Measurements from ENCODE around the gene COL20A1. TPM values are rescaled to one million over a fixed set of nuclear protein-coding genes. Genes with fewer than 3 reads are reported as not detected.

Gene COL20A1
- total RNA-seq, 4 donors from 2014 or later: 0.20 to 0.44 TPM; not detected in 2

DNA sequence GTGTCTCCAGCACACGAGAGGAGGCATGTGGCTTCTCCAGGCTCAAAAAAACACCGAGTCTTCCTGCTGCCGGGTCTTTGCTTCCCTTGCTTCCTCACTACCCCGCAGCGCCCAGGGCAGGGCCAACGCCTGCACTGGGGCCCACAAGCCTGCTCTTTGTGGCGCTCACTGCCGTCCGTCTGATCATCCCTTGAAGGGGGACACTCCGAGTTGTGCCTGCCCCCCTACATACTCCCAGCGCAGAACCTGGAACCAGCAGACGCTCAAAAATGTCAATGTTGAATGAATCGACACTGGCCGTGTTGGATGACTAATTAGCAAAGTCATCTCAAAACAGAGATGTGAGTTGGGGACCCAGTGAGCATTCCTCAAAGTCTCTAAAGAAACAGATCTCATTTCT lies 28.5 kb upstream of the COL20A1 start:
- 35 to 36% methylated on average over 12 to 14 of the region's 14 CpGs for WGBS, 2 donors
- Histone ChIP-seq H3K27ac (no peak overlapping the region), H3K4me1 (peaks cover 0 to 30% (median 0%) of the 10 kb centered on the region in 4 donors), H3K27me3 (peaks cover 0 to 71% of the 10 kb centered on the region in 2 donors), H3K4me3 (no peak overlapping the region), H3K9me3 (no peaks in the 10 kb centered on the region), H3K36me3 (no peaks in the 10 kb centered on the region)
- DNase-seq (ENCODE audit: low spot score in 2 of 2): no peak
- TF ChIP-seq EP300 (IDR thresholded peaks at IDR 0.05) (no peak), POLR2A (IDR thresholded peaks at IDR 0.05) (no peak)
- TF ChIP-seq, protein P1, sequence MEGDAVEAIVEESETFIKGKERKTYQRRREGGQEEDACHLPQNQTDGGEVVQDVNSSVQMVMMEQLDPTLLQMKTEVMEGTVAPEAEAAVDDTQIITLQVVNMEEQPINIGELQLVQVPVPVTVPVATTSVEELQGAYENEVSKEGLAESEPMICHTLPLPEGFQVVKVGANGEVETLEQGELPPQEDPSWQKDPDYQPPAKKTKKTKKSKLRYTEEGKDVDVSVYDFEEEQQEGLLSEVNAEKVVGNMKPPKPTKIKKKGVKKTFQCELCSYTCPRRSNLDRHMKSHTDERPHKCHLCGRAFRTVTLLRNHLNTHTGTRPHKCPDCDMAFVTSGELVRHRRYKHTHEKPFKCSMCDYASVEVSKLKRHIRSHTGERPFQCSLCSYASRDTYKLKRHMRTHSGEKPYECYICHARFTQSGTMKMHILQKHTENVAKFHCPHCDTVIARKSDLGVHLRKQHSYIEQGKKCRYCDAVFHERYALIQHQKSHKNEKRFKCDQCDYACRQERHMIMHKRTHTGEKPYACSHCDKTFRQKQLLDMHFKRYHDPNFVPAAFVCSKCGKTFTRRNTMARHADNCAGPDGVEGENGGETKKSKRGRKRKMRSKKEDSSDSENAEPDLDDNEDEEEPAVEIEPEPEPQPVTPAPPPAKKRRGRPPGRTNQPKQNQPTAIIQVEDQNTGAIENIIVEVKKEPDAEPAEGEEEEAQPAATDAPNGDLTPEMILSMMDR (IDR thresholded peaks at IDR 0.05): no peak

DNA sequence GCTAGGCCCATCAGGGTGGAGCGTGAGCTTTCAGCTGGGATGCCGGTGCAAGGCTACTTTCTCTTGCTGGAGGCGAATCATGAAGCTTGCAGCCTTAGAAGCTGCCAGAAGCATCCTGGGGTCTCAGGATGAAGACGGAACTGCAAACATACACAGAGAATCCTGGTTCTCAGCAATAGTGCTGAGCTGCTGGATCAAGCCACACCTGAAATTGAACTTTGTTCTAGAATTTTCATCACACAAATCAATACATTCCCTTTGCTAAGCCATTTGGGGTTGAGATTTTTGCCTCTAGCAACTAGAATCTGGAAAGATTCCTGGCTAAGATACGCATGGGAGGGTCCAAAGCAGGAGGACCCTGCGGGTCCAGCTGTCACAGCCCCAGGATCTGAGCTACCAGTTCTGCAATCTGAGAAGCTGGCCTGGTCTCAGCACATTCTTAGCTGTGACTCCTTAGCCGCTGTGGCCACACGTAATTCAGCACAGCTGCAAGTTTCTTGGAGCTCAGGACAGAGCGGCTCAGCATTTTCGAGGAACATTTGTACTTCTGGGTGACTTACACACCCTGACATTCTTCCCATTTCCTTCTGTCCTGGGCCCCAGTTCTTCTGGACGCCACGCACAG lies 27.0 kb upstream of the COL20A1 start:
- no peak for DNase-seq (ENCODE audit: low spot score in 2 of 2)
- 79 to 83% methylated on average over 10 to 12 of the region's 12 CpGs for WGBS, 2 donors

GRCh38 chr20:63267691-63268090 lies 25.3 kb upstream of the COL20A1 start:
- H3K27ac ChIP-seq: no peak overlapping the region
- no peaks in the 10 kb centered on the region for H3K9me3 ChIP-seq
- 44 to 75% methylated on average over 6 to 9 of the region's 9 CpGs for WGBS, 2 donors
- peaks cover 0 to 22% (median 6%) of the 10 kb centered on the region in 4 donors for H3K4me1 ChIP-seq
- TF ChIP-seq, protein P1 (IDR thresholded peaks at IDR 0.05): no peak
- TF ChIP-seq EP300 (IDR thresholded peaks at IDR 0.05): no peak
- DNase-seq (ENCODE audit: low spot score in 2 of 2): no peak
- peaks cover 0 to 39% of the 10 kb centered on the region in 2 donors for H3K27me3 ChIP-seq
- H3K4me3 ChIP-seq: no peak overlapping the region
- H3K36me3 ChIP-seq: no peaks in the 10 kb centered on the region

More for the DNA sequence above, 27.0 kb upstream of the COL20A1 start:
- Histone ChIP-seq H3K9me3 (no peaks in the 10 kb centered on the region), H3K27ac (no peak overlapping the region), H3K4me3 (no peak overlapping the region), H3K36me3 (no peaks in the 10 kb centered on the region), H3K27me3 (peaks cover 0 to 56% of the 10 kb centered on the region in 2 donors), H3K4me1 (peaks cover 0 to 25% (median 0%) of the 10 kb centered on the region in 4 donors)
- TF ChIP-seq POLR2A (IDR thresholded peaks at IDR 0.05): no peak
- TF ChIP-seq, protein P1 (IDR thresholded peaks at IDR 0.05): no peak

DNA sequence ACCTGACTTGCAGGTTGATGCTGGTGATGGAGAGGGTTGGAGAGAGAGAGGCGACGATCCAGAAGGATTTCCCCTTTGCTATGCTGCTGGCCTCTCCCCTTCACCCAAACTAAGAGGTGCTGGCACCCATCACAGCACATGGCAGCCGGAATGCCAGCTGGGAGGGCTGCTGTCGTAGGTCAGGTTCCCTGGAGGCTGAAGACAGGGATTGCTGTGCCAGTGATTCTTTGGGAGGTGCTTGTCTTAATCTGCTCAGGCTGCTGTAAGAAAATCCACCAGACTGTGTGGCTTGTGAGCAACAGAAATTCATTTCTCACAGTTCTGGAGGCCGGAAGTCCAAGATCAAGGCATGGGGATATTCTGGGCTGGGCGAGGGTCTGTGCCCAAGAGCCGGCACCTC lies 24.7 kb upstream of the COL20A1 start:
- WGBS, 2 donors: 45 to 50% methylated on average over 6 to 7 of the region's 7 CpGs
- TF ChIP-seq EP300 (IDR thresholded peaks at IDR 0.05): no peak
- TF ChIP-seq, protein P1 (IDR thresholded peaks at IDR 0.05): no peak
- no peak for TF ChIP-seq POLR2A (IDR thresholded peaks at IDR 0.05)
- H3K4me1 ChIP-seq: peaks cover 0 to 22% (median 6%) of the 10 kb centered on the region in 4 donors

DNA sequence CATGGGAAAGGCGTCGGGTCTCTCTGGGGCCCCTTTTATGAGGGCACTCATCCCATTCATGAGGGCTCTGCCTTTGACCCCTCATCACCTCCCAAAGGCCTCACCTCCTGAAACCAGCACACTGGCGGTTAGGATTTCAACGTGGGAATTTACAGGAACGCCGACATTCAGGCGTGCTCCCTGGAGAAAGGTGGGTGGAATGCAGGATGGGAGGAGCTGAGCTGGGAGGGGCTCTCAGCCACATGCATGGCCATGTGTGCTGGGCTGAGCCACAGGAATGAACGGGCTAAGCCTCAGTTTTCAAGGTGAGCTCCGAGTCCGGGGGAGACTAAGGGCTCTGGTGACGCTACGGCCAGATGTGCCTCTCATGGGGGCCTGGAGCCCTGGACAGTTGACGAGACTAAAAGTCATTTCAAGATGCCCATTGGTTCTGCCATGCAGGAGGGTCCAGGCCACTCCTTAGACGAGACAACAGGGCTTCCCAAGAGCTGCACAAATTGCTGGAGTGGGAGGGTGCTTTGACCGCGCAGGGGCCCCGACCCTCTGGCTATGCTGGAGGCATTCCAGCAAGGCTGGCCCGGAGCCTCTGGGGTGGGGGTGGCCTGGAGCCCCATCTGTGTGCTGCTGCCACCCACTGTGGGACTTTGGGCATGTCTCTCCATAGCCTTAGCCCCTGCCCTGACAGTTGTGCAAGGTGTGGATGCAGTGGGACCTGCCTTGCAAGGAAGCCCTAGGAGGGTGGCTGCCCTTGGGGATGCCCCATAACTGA lies 24.1 kb upstream of the COL20A1 start:
- Histone ChIP-seq H3K4me3 (no peak overlapping the region), H3K9me3 (no peaks in the 10 kb centered on the region), H3K27me3 (peaks cover 0 to 34% of the 10 kb centered on the region in 2 donors), H3K4me1 (peaks cover 0 to 28% (median 12%) of the 10 kb centered on the region in 4 donors), H3K27ac (no peak overlapping the region), H3K36me3 (no peaks in the 10 kb centered on the region)
- TF ChIP-seq EP300 (IDR thresholded peaks at IDR 0.05) (no peak), POLR2A (IDR thresholded peaks at IDR 0.05) (no peak)
- TF ChIP-seq, protein P1 (IDR thresholded peaks at IDR 0.05): no peak
- 20 to 28% methylated on average over 14 to 16 of the region's 18 CpGs for WGBS, 2 donors
- DNase-seq (ENCODE audit: low spot score in 2 of 2): no peak

More for the DNA sequence above, 24.7 kb upstream of the COL20A1 start:
- Histone ChIP-seq H3K4me3 (no peak overlapping the region), H3K36me3 (no peaks in the 10 kb centered on the region), H3K9me3 (no peaks in the 10 kb centered on the region), H3K27me3 (peaks cover 0 to 34% of the 10 kb centered on the region in 2 donors), H3K27ac (no peak overlapping the region)
- DNase-seq (ENCODE audit: low spot score in 2 of 2): no peak

Measured in tibial nerve (tissue), 4 donors.